Smooth muscle cell (in vitro differentiated cells): ENCODE data around the gene FHIT. TPM values are rescaled to one million over a fixed set of nuclear protein-coding genes. Genes with fewer than 3 reads are reported as not detected.

Source experiments
- DNase-seq: peaks from one replicate; lab custom pipeline; 2025; ENCODE audit not compliant: unreplicated experiment; lab: John Stamatoyannopoulos, UW
- H2AFZ ChIP-seq: fragments of 200-600 bp; sonication (generic); 2 replicates; pipeline ENCODE4 v1.6.0; 2016; ENCODE audit warnings: antibody characterized with exemption, low read depth, mild to moderate bottlenecking
- H3F3A ChIP-seq: fragments of 200-600 bp; sonication (generic); 2 replicates; pipeline ENCODE4 v1.6.0; 2017; ENCODE audit warnings: antibody characterized with exemption, low read depth
- H3K27ac ChIP-seq: fragments of 200-600 bp; sonication (generic); 2 replicates; pipeline ENCODE4 v1.5.1; 2016; ENCODE audit warnings: low read depth, mild to moderate bottlenecking
- H3K27me3 ChIP-seq: fragments of 200-600 bp; sonication (generic); 2 replicates; pipeline ENCODE4 v1.6.1; 2016; ENCODE audit warnings: low read depth, mild to moderate bottlenecking
- H3K36me3 ChIP-seq: fragments of 200-600 bp; sonication (generic); 2 replicates; pipeline ENCODE4 v1.5.1; 2016; ENCODE audit warnings: low read depth
- H3K4me1 ChIP-seq: fragments of 200-600 bp; sonication (generic); 2 replicates; pipeline ENCODE4 v1.5.1; 2016; ENCODE audit warnings: low read depth
- H3K4me2 ChIP-seq: fragments of 200-600 bp; sonication (generic); 2 replicates; pipeline ENCODE4 v1.6.0; 2016; ENCODE audit warnings: mild to moderate bottlenecking
- H3K4me3 ChIP-seq: fragments of 200-600 bp; sonication (generic); 2 replicates; pipeline ENCODE4 v1.5.1; 2016; ENCODE audit warnings: mild to moderate bottlenecking
- H3K79me2 ChIP-seq: fragments of 200-600 bp; sonication (generic); 2 replicates; pipeline ENCODE4 v1.6.0; 2016; ENCODE audit warnings: low read depth, mild to moderate bottlenecking
- H3K9ac ChIP-seq: fragments of 200-600 bp; sonication (generic); 2 replicates; pipeline ENCODE4 v1.6.0; 2016; ENCODE audit warnings: low read depth
- H3K9me3 ChIP-seq: fragments of 200-600 bp; sonication (generic); replicated peaks from 2 replicates; pipeline ENCODE4 v1.5.1; 2016; ENCODE audit warnings: low read depth
- H4K20me1 ChIP-seq: fragments of 200-600 bp; sonication (generic); 2 replicates; pipeline ENCODE4 v1.6.0; 2016; ENCODE audit warnings: low read depth
- WGBS: methylation state at CpG from one replicate; pipeline ENCODE4 v1.1.7; 2016; ENCODE audit warnings: low lambda C conversion rate; 5-methylcytosine and 5-hydroxymethylcytosine counted together
- polyA plus RNA-seq: library from polyadenylated mRNA; unstranded; fragments of >200 nt; fragmentation: Nextera tagmentation; extraction: Ambion mirVana; gene quantifications from 2 replicates; pipeline ENCODE4 v1.2.1, GENCODE V29; 2016
- total RNA-seq: library from RNA; depleted of rRNA; stranded (reverse); fragments of >200 nt; gene quantifications from 2 replicates; pipeline ENCODE4 v1.2.3, GENCODE V29; 2014
- TF ChIP-seq, protein P1 (sequence below): fragments of 200-600 bp; sonication (generic); IDR thresholded peaks from 2 replicates; pipeline ENCODE4 v1.5.1; 2017; ENCODE audit warnings: borderline replicate concordance, mild to moderate bottlenecking, antibody characterized with exemption; ENCODE audit not compliant: insufficient read depth, poor library complexity, severe bottlenecking

FHIT gene
- total and polyA plus RNA-seq, 2 experiments from 2014 or later = 5.9 to 6.7 TPM

DNA sequence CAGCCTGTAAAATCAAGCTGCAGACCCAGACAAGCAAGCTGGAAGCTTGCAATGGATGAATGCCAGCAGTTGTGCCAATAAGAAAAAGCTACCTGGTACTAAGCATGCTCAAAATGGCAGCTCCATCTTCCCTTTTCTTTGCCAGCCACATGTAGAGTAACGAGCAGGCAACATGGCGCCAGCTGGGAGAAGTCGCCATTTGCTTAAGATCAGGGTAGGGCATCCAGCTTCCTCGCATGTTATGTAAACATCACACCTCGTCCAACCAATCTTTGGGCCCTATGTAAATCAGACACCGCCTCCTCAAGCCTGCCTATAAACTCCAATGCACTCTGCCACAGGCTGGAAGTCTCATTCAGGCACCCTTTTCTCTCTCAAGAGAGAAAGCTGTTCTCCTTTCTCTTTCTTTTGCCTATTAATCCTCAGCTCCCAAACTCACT lies 973.9 kb downstream of the FHIT start:
- TF ChIP-seq, protein P1, sequence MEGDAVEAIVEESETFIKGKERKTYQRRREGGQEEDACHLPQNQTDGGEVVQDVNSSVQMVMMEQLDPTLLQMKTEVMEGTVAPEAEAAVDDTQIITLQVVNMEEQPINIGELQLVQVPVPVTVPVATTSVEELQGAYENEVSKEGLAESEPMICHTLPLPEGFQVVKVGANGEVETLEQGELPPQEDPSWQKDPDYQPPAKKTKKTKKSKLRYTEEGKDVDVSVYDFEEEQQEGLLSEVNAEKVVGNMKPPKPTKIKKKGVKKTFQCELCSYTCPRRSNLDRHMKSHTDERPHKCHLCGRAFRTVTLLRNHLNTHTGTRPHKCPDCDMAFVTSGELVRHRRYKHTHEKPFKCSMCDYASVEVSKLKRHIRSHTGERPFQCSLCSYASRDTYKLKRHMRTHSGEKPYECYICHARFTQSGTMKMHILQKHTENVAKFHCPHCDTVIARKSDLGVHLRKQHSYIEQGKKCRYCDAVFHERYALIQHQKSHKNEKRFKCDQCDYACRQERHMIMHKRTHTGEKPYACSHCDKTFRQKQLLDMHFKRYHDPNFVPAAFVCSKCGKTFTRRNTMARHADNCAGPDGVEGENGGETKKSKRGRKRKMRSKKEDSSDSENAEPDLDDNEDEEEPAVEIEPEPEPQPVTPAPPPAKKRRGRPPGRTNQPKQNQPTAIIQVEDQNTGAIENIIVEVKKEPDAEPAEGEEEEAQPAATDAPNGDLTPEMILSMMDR = no peak

DNA sequence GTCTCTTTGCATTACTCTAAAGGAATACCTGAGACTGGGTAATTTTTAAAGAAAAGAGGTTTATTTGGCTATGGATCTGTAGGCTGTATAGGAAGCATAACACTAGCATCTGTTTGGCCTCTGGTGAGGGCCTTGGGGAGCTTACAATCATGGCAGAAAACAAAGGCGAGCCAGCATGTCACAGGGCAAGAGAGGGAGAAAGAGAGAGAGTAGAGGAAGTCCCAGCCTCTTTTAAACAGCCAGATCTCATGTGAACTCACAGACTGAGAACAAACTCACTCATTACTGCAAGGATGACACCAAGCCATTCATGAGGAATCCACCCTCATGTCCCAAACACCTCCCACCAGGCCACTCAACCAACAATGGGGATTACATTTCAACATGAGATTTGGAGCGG lies 974.6 kb downstream of the FHIT start:
- 90% methylated on average over 2 of the region's 2 CpGs for WGBS

More for the DNA sequence above, 973.9 kb downstream of the FHIT start:
- Histone ChIP-seq H3K27me3 (no peaks in the 10 kb centered on the region), H3F3A (no peaks in the 10 kb centered on the region), H2AFZ (no peak overlapping the region), H3K4me3 (no peak overlapping the region), H3K9ac (no peak overlapping the region), H3K79me2 (no peaks in the 10 kb centered on the region), H3K27ac (no peak overlapping the region), H3K4me1 (no peaks in the 10 kb centered on the region), H4K20me1 (no peaks in the 10 kb centered on the region), H3K4me2 (no peak overlapping the region), H3K9me3 (no peaks in the 10 kb centered on the region), H3K36me3 (no peaks in the 10 kb centered on the region)
- no peak for DNase-seq
- WGBS = 97% methylated on average over 6 of the region's 6 CpGs

DNA sequence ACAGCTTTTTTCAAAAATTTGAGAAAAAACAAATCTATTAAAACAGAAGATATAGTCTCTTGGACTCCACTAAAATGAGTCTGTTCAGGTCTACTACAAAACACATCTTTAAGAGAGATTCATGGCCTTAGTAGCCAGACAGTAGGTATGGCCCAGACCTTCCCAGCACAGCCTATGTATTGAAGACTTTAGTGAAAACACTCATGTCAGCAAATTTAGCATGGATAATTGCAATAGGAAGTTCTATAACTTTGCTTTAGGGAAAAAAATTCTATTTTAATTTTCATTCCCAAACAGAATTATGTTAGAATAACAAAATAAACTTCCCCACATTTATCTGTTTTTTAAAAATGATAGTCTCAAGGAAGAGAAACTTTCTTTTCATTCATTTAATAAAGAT lies 976.6 kb downstream of the FHIT start:
- no peak for DNase-seq
- no peak overlapping the region for H3K27ac ChIP-seq
- H3K27me3 ChIP-seq = no peaks in the 10 kb centered on the region
- TF ChIP-seq, protein P1 = no peak
- no peaks in the 10 kb centered on the region for H4K20me1 ChIP-seq
- no peak overlapping the region for H2AFZ ChIP-seq
- no peak overlapping the region for H3K9ac ChIP-seq
- H3K79me2 ChIP-seq = no peaks in the 10 kb centered on the region
- H3K4me3 ChIP-seq = no peak overlapping the region
- no peak overlapping the region for H3K4me2 ChIP-seq
- no peaks in the 10 kb centered on the region for H3K4me1 ChIP-seq
- no peaks in the 10 kb centered on the region for H3K36me3 ChIP-seq
- H3K9me3 ChIP-seq = no peaks in the 10 kb centered on the region
- no peaks in the 10 kb centered on the region for H3F3A ChIP-seq

More for the DNA sequence above, 974.6 kb downstream of the FHIT start:
- DNase-seq = no peak
- H3K27me3 ChIP-seq = no peaks in the 10 kb centered on the region
- H3K9ac ChIP-seq = no peak overlapping the region
- no peak overlapping the region for H3K27ac ChIP-seq
- no peaks in the 10 kb centered on the region for H3K36me3 ChIP-seq
- H3K4me3 ChIP-seq = no peak overlapping the region
- H3K79me2 ChIP-seq = no peaks in the 10 kb centered on the region
- H2AFZ ChIP-seq = no peak overlapping the region
- no peaks in the 10 kb centered on the region for H3K9me3 ChIP-seq
- no peak overlapping the region for H3K4me2 ChIP-seq
- H3K4me1 ChIP-seq = no peaks in the 10 kb centered on the region
- H4K20me1 ChIP-seq = no peaks in the 10 kb centered on the region
- TF ChIP-seq, protein P1 = no peak
- H3F3A ChIP-seq = no peaks in the 10 kb centered on the region

DNA sequence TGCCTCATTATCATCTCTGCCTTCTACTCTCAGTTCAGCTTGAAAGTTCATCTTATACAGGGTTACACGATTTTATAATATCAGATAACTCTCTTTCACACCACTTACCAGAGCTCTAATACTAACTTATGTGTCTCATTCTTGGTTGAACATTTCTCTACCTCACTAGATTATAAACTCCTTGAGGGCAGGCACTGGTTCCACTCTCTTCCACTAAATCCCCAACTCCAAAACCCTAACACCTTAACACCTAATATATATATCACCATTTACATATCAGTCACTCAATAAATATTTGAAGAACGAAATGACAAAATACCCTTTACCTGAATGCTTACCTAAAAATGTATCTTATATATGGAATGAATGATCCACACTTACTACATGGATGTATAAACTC lies 977.2 kb downstream of the FHIT start:
- Histone ChIP-seq H3K36me3 (no peaks in the 10 kb centered on the region), H3K27me3 (no peaks in the 10 kb centered on the region), H3K9ac (no peak overlapping the region), H3K9me3 (no peaks in the 10 kb centered on the region), H4K20me1 (no peaks in the 10 kb centered on the region), H3K79me2 (no peaks in the 10 kb centered on the region), H3K4me2 (no peak overlapping the region), H2AFZ (no peak overlapping the region), H3K27ac (no peak overlapping the region), H3K4me1 (no peaks in the 10 kb centered on the region), H3F3A (no peaks in the 10 kb centered on the region), H3K4me3 (no peak overlapping the region)
- 82% methylated on average over 2 of the region's 2 CpGs for WGBS
- TF ChIP-seq, protein P1 = no peak
- DNase-seq = no peak
